GM20000 (cell line): ENCODE data around the gene CFAP20.
"Not testable (repeated sequence)": the region's sequence is repeated elsewhere in the genome, so short reads cannot be mapped to it uniquely, and the experiment has no call there.

Experiments used
- DNase-seq: peaks from one replicate; pipeline ENCODE4 v3.0.0; 2012; ENCODE audit warnings: low spot score
- TF ChIP-seq, protein P1 (sequence below): IDR thresholded peaks from 2 replicates; pipeline ENCODE4 v1.5.1; 2012; ENCODE audit warnings: mild to moderate bottlenecking, control low read depth; ENCODE audit errors: extremely low read depth, missing control alignments

Gene CFAP20

DNA sequence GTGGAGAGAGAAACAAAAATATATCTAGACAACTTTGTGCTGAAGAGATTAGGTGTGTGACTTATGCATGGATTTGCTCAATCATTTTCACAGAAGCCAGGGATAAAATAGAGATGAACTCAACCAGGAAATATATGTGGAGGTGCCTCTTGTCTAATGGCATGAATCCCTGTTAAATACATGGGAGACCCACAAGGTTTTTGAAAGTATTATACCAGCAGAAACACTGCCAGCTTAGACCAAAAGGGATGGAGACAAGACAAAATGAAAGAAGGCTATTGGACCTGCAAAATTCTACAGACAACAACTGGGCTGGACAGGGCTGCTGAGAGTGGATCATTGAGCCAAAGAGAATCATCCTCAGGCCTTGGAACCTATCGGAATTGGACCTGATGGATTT lies 52.7 kb downstream of the CFAP20 start:
- TF ChIP-seq, protein P1, sequence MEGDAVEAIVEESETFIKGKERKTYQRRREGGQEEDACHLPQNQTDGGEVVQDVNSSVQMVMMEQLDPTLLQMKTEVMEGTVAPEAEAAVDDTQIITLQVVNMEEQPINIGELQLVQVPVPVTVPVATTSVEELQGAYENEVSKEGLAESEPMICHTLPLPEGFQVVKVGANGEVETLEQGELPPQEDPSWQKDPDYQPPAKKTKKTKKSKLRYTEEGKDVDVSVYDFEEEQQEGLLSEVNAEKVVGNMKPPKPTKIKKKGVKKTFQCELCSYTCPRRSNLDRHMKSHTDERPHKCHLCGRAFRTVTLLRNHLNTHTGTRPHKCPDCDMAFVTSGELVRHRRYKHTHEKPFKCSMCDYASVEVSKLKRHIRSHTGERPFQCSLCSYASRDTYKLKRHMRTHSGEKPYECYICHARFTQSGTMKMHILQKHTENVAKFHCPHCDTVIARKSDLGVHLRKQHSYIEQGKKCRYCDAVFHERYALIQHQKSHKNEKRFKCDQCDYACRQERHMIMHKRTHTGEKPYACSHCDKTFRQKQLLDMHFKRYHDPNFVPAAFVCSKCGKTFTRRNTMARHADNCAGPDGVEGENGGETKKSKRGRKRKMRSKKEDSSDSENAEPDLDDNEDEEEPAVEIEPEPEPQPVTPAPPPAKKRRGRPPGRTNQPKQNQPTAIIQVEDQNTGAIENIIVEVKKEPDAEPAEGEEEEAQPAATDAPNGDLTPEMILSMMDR: no peak
- no peak for DNase-seq

DNA sequence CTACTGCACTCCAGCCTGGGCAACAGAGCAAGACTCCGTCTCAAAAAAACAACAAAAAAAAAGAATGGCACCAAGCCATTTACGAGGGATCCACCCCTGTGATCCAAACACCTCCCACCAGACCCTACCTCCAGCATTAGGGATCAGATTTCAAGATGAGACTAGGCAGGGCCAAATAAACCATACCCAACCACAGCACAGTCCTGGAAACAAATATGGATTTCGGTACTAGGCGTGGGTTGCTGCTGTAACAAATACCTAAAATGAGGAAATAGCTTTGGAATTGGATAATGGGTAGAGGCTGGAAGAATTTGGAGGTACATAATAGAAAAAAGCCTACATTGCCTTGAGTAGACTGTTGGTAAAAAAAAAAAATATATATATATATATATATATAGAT lies 54.5 kb downstream of the CFAP20 start:
- DNase-seq: no peak
- TF ChIP-seq, protein P1: no peak

DNA sequence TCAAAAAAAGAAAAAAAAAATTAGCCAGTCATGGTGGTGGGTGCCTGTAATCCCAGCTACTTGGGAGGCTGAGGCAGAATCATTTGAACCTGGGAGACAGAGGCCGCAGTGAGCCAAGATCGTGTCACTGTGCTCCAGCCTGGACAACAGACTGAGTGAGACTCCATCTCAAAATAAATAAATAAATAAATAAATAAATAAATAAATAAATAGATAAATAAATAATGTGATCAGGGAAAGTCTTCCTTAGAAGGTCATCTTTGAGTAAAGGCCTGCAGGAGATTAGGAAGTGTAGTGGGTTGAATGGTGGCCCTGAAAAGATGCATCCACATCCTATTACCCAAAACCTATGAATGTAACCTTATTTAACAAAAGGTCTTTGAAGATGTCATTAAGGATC lies 56.1 kb downstream of the CFAP20 start:
- DNase-seq: not testable (repeated sequence)

DNA sequence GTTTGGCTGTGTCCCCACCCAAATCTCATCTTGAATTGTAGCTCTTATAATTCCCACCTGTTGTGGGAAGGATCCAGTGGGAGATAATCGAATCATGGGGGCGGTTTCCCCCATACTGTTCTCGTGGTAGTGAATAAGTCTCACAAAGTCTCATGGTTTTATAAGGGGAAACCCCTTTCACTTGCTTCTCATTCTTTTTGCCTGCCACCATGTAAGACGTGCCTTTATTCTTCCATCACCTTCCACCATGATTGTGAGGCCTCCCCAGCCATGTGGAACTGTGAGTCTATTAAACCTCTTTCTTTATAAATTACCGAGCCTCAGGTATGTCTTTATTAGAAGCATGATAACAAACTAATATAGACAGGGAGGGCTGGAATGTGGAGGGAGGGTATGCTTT lies 57.0 kb downstream of the CFAP20 start:
- DNase-seq: not testable (repeated sequence)

DNA sequence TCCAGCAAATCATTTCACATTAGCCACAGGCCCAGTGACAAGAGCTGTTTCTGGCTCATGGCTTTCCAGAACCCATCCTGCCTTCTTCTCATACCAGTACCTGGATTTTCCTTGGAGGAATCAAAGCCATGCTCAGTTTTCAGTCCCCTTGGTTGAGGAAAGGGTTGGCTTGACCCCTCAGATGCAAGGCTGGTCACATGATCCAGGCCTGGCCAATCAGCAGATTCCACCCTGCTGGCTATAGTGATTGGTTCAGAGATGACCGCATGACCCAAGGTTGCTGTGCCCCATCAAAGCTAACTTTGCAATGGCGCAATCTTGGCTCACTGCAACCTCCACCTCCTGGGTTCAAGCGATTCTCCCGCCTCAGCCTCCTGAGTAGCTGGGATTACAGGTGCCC lies 58.6 kb downstream of the CFAP20 start:
- no peak for DNase-seq
- TF ChIP-seq, protein P1: no peak
